Thyroid gland (tissue), 4 donors: Measurements from ENCODE around the gene TNNC2.

ENCODE experiments used
- CTCF ChIP-seq, 6 experiments: fragments of 200-600 bp in 3 of 6; fragments of 450-650 bp in 3 of 6; sonication (generic) in 3 of 6; IDR thresholded peaks; one replicate each; pipeline ENCODE4 v1.5.1; 2016 to 2019; ENCODE audit warnings: antibody characterized with exemption in 6 of 6, mild to moderate bottlenecking in 2 of 6, inconsistent platforms in 1 of 6, moderate library complexity in 1 of 6
- POLR2A ChIP-seq, 2 donors: fragments of 450-650 bp; IDR thresholded peaks; one replicate each; pipeline ENCODE4 v1.6.1; 2017; ENCODE audit warnings: antibody characterized with exemption in 2 of 2, mild to moderate bottlenecking in 2 of 2, moderate library complexity in 1 of 2

- no peak for TF ChIP-seq POLR2A (IDR thresholded peaks at IDR 0.05)
- TF ChIP-seq CTCF (IDR thresholded peaks at IDR 0.05), result no peak
Observed at GRCh38 chr20:45861221-45862075, 34.3 kb upstream of the TNNC2 start.
